Sigmoid colon (tissue), 7 donors: ENCODE results near the gene MEIS1. TPM values are rescaled to one million over a fixed set of nuclear protein-coding genes. Genes with fewer than 3 reads are reported as not detected.

Source experiments
- DNase-seq: peaks from one replicate; pipeline ENCODE4 v3.0.0-alpha.2; 2019
- H3K27ac ChIP-seq, 4 donors: fragments of 200-600 bp; sonication (generic); one replicate each; pipeline ENCODE4 v1.5.1; 2016 to 2019; ENCODE audit warnings: mild to moderate bottlenecking in 1 of 4
- H3K27me3 ChIP-seq, 3 donors: fragments of 200-600 bp; sonication (generic); one replicate each; pipeline ENCODE4 v1.5.1; 2019; ENCODE audit warnings: mild to moderate bottlenecking in 1 of 3
- H3K36me3 ChIP-seq, 4 donors: fragments of 200-600 bp; sonication (generic); one replicate each; pipeline ENCODE4 v1.5.1; 2016 to 2019
- H3K4me1 ChIP-seq, 4 donors: fragments of 200-600 bp; sonication (generic); one replicate each; pipeline ENCODE4 v1.5.1; 2017 to 2019
- H3K4me3 ChIP-seq, 4 donors: fragments of 200-600 bp; sonication (generic); one replicate each; pipeline ENCODE4 v1.5.1; 2017 to 2019; ENCODE audit warnings: mild to moderate bottlenecking in 2 of 4, moderate library complexity in 1 of 4
- H3K9me3 ChIP-seq, 4 donors: fragments of 200-600 bp in 3 of 4; sonication (generic) in 3 of 4; one replicate each; pipeline versions ENCODE4 v1.5.1 to v1.6.1; 2013 to 2019
- EP300 ChIP-seq, 4 donors: sonication (generic); formaldehyde crosslinking; IDR thresholded peaks; one replicate each; pipeline ENCODE4 v1.6.1; 2017; ENCODE audit warnings: antibody characterized with exemption in 4 of 4
- POLR2A ChIP-seq, 2 donors: fragments of 450-650 bp; IDR thresholded peaks; one replicate each; pipeline ENCODE4 v1.6.1; 2016; ENCODE audit warnings: antibody characterized with exemption in 2 of 2, mild to moderate bottlenecking in 2 of 2, moderate library complexity in 2 of 2
- POLR2AphosphoS5 ChIP-seq, 4 donors: sonication (generic); formaldehyde crosslinking; IDR thresholded peaks; one replicate each; pipeline ENCODE4 v1.6.1; 2017; ENCODE audit warnings: antibody characterized with exemption in 4 of 4
- WGBS, 2 donors: extraction: QIAGEN DNeasy Blood & Tissue Kit; methylation state at CpG; one replicate each; pipeline ENCODE4 v1.1.7; 2013; 5-methylcytosine and 5-hydroxymethylcytosine counted together
- intact Hi-C: fragments of 100-400 bp; cut with DNase I; formaldehyde crosslinking; loops from one replicate; pipeline ENCODE4 v1.15.1; 2023
- polyA plus RNA-seq, 3 donors: library from polyadenylated mRNA; stranded (reverse); fragments of 200-250 nt; gene quantifications; one replicate each; pipeline ENCODE4 v1.2.3, GENCODE V29; 2013
- total RNA-seq, 4 donors: library from RNA; depleted of rRNA; stranded (reverse); fragments of >200 nt; gene quantifications; one replicate each; pipeline ENCODE4 v1.1.0, GENCODE V29; 2016
- TF ChIP-seq, protein P1 (sequence below), 4 experiments: fragments of 450-650 bp in 3 of 4; fragments of 200-600 bp in 1 of 4; IDR thresholded peaks; one replicate each; pipeline ENCODE4 v1.5.1; 2016 to 2019; ENCODE audit warnings: antibody characterized with exemption in 4 of 4, mild to moderate bottlenecking in 3 of 4, moderate library complexity in 2 of 4
- donor health status: healthy with polysubstance abuse.
- donor health status: Bipolar disorder and iron deficiency.
- donor health status: healthy.

The MEIS1 gene
- total and polyA plus RNA-seq, 7 donors = 2.8 to 144 (median 108) TPM

DNA sequence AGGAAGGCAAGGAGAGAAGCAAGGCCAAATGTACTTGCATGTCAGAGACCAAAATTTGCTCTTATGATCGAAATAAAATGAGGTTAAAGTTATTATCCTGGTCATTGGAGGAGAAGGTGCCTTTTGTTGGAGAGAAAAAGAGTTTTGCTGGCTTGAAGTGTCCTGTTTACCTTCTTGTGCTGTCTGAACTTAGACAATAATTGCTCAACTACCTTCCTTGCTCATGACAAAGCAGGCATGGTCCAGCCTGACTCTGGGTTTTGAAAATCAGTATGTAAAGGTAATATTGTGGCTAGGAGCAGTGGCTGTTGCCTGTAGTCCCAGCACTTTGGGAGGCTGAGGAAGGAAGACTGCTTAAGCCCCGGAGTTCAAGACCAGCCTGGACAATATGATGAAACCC is 89.1 kb downstream of the MEIS1 start:
- no peak for TF ChIP-seq POLR2AphosphoS5 (IDR thresholded peaks at IDR 0.05)
- no peak for TF ChIP-seq POLR2A (IDR thresholded peaks at IDR 0.05)
- no peak for TF ChIP-seq EP300 (IDR thresholded peaks at IDR 0.05)
- TF ChIP-seq, protein P1, sequence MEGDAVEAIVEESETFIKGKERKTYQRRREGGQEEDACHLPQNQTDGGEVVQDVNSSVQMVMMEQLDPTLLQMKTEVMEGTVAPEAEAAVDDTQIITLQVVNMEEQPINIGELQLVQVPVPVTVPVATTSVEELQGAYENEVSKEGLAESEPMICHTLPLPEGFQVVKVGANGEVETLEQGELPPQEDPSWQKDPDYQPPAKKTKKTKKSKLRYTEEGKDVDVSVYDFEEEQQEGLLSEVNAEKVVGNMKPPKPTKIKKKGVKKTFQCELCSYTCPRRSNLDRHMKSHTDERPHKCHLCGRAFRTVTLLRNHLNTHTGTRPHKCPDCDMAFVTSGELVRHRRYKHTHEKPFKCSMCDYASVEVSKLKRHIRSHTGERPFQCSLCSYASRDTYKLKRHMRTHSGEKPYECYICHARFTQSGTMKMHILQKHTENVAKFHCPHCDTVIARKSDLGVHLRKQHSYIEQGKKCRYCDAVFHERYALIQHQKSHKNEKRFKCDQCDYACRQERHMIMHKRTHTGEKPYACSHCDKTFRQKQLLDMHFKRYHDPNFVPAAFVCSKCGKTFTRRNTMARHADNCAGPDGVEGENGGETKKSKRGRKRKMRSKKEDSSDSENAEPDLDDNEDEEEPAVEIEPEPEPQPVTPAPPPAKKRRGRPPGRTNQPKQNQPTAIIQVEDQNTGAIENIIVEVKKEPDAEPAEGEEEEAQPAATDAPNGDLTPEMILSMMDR (IDR thresholded peaks at IDR 0.05) = no peak
- Histone ChIP-seq H3K27me3 (no peaks in the 10 kb centered on the region), H3K36me3 (peaks cover 0 to 9% (median 0%) of the 10 kb centered on the region in 4 donors), H3K4me3 (no peak overlapping the region), H3K9me3 (no peaks in the 10 kb centered on the region), H3K27ac (peak overlapping the region in 2 of 4 donors; percentile 51 to 63), H3K4me1 (peaks cover 0 to 97% (median 79%) of the 10 kb centered on the region in 4 donors)
- 79 to 89% methylated on average over 2 of the region's 2 CpGs for WGBS, 2 donors
- intact Hi-C loops = no loop called here
- no peak for DNase-seq

- Histone ChIP-seq H3K4me3 (no peak overlapping the region), H3K36me3 (peaks cover 0 to 17% (median 2%) of the 10 kb centered on the region in 4 donors), H3K4me1 (peaks cover 0 to 99% (median 73%) of the 10 kb centered on the region in 4 donors), H3K27ac (peak overlapping the region in 3 of 4 donors; percentile 31 to 63 (median 47)), H3K9me3 (no peaks in the 10 kb centered on the region), H3K27me3 (no peaks in the 10 kb centered on the region)
- 47 to 80% methylated on average over 5 of the region's 5 CpGs for WGBS, 2 donors
- DNase-seq = no peak
- intact Hi-C loops = no loop called here
- TF ChIP-seq, protein P1 (IDR thresholded peaks at IDR 0.05) = no peak
- TF ChIP-seq EP300 (IDR thresholded peaks at IDR 0.05) = no peak
- TF ChIP-seq POLR2A (IDR thresholded peaks at IDR 0.05) = no peak
- TF ChIP-seq POLR2AphosphoS5 (IDR thresholded peaks at IDR 0.05) = no peak
These were observed 90.7 kb downstream of the MEIS1 start for GRCh38 chr2:66525606-66526005.

DNA sequence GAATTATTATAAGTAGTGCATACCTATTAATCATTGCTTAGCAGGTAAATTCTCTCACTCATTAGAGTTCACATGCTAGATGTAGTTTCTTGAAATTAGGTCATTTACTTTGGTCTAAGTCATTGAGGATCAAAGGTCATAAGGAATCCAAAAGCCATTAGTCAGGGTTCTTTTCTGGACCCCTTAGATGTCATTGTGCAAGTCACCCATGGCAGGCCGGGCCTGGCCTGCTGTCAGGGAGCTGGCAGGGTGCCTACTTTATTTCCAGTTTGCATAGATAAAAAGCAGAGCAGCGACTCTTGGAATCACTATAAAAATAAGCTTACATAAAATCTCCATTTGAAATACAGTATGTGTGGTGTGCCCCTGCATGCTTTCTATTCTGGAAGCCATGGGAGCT is 91.3 kb downstream of the MEIS1 start:
- TF ChIP-seq POLR2A (IDR thresholded peaks at IDR 0.05) (no peak), EP300 (IDR thresholded peaks at IDR 0.05) (no peak), POLR2AphosphoS5 (IDR thresholded peaks at IDR 0.05) (peak in 3 of 4 donors; percentile 19 to 55 (median 31))
- no peaks in the 10 kb centered on the region for H3K9me3 ChIP-seq
- WGBS, 2 donors = 19 to 37% methylated on average over 2 of the region's 2 CpGs
- H3K27me3 ChIP-seq = no peaks in the 10 kb centered on the region
- no peak for DNase-seq
- H3K36me3 ChIP-seq = peaks cover 0 to 17% (median 2%) of the 10 kb centered on the region in 4 donors
- H3K4me1 ChIP-seq = peaks cover 0 to 99% (median 70%) of the 10 kb centered on the region in 4 donors
- no peak overlapping the region for H3K4me3 ChIP-seq
- peak overlapping the region in 3 of 4 donors; percentile 31 to 63 (median 47) for H3K27ac ChIP-seq
- intact Hi-C loops = no loop called here

GRCh38 chr2:66528974-66529724 is 94.2 kb downstream of the MEIS1 start:
- no peaks in the 10 kb centered on the region for H3K27me3 ChIP-seq
- WGBS, 2 donors = 94 to 97% methylated on average over 1 of the region's 1 CpG
- H3K27ac ChIP-seq = peak overlapping the region in 2 of 4 donors; percentile 21 to 31
- H3K4me1 ChIP-seq = peaks cover 0 to 99% (median 71%) of the 10 kb centered on the region in 4 donors
- H3K36me3 ChIP-seq = peaks cover 0 to 17% (median 2%) of the 10 kb centered on the region in 4 donors
- TF ChIP-seq, protein P1 (IDR thresholded peaks at IDR 0.05) = no peak
- peak in 1 of 4 donors; percentile 12 for TF ChIP-seq POLR2AphosphoS5 (IDR thresholded peaks at IDR 0.05)
- H3K4me3 ChIP-seq = no peak overlapping the region
- DNase-seq = no peak
- intact Hi-C loops = no loop called here
- H3K9me3 ChIP-seq = no peaks in the 10 kb centered on the region

GRCh38 chr2:66530651-66531050 is 95.7 kb downstream of the MEIS1 start:
- 89 to 97% methylated on average over 3 of the region's 3 CpGs for WGBS, 2 donors
- DNase-seq = no peak

More at GRCh38 chr2:66530651-66531050, 95.7 kb downstream of the MEIS1 start:
- Histone ChIP-seq H3K9me3 (no peaks in the 10 kb centered on the region), H3K4me3 (no peak overlapping the region), H3K27ac (peak overlapping the region in 2 of 4 donors; percentile 8 to 72), H3K27me3 (no peaks in the 10 kb centered on the region), H3K36me3 (peaks cover 0 to 17% (median 2%) of the 10 kb centered on the region in 4 donors), H3K4me1 (peaks cover 0 to 99% (median 71%) of the 10 kb centered on the region in 4 donors)
- intact Hi-C loops = no loop called here
- TF ChIP-seq EP300 (IDR thresholded peaks at IDR 0.05) = no peak
- TF ChIP-seq, protein P1 (IDR thresholded peaks at IDR 0.05) = no peak
- TF ChIP-seq POLR2AphosphoS5 (IDR thresholded peaks at IDR 0.05) = no peak
- no peak for TF ChIP-seq POLR2A (IDR thresholded peaks at IDR 0.05)
